ENCODE data around the gene ZNF407. TPM values are rescaled to one million over a fixed set of nuclear protein-coding genes. Genes with fewer than 3 reads are reported as not detected.

ZNF407 gene
- total RNA-seq, 6 experiments from 2014 or later = 4.3 to 8.0 (median 5.7) TPM

GRCh38 chr18:74861154-74861553 lies 263.5 kb downstream of the ZNF407 start:
- Histone ChIP-seq H3K27ac (no peak overlapping the region), H3K36me3 (no peaks in the 10 kb centered on the region), H3K4me3 (no peak overlapping the region), H3K9me3 (no peaks in the 10 kb centered on the region), H3K27me3 (no peaks in the 10 kb centered on the region), H3K4me1 (no peaks in the 10 kb centered on the region)
- DNase-seq = no peak
- intact Hi-C loops (cut with DNase I) = no loop called here
- ATAC-seq = no peak
- TF ChIP-seq, protein P1, sequence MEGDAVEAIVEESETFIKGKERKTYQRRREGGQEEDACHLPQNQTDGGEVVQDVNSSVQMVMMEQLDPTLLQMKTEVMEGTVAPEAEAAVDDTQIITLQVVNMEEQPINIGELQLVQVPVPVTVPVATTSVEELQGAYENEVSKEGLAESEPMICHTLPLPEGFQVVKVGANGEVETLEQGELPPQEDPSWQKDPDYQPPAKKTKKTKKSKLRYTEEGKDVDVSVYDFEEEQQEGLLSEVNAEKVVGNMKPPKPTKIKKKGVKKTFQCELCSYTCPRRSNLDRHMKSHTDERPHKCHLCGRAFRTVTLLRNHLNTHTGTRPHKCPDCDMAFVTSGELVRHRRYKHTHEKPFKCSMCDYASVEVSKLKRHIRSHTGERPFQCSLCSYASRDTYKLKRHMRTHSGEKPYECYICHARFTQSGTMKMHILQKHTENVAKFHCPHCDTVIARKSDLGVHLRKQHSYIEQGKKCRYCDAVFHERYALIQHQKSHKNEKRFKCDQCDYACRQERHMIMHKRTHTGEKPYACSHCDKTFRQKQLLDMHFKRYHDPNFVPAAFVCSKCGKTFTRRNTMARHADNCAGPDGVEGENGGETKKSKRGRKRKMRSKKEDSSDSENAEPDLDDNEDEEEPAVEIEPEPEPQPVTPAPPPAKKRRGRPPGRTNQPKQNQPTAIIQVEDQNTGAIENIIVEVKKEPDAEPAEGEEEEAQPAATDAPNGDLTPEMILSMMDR (IDR thresholded peaks at IDR 0.05) = no peak
- TF ChIP-seq POLR2A (IDR thresholded peaks at IDR 0.05) = no peak
- WGBS (ENCODE audit: insufficient coverage, low coverage, low lambda C conversion rate, missing lambda C conversion rate) = 82% methylated on average over 4 of the region's 4 CpGs

DNA sequence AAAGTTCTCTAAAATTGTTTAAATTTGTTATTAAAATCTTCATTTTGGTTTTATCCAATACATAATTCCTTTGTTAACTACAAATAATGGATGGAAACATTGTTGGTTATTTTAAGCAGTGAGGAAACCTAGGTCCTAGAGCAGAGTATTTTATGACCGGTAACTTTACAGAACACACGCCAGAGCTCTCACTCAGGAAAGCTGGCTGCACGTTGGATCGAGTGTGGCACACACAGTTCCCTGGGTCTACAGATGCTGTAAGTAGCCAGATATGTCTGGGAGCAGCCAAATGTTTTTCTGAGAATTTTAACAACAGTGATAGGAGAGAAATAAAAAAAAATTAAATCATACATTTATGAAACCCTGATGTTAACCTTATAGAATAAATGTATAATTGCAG lies 264.4 kb downstream of the ZNF407 start:
- Histone ChIP-seq H3K4me3 (no peak overlapping the region), H3K27ac (no peak overlapping the region), H3K4me1 (no peaks in the 10 kb centered on the region), H3K27me3 (no peaks in the 10 kb centered on the region), H3K36me3 (no peaks in the 10 kb centered on the region), H3K9me3 (no peaks in the 10 kb centered on the region)
- TF ChIP-seq POLR2A (IDR thresholded peaks at IDR 0.05) = no peak
- TF ChIP-seq, protein P1 (IDR thresholded peaks at IDR 0.05) = no peak
- intact Hi-C loops (cut with DNase I) = no loop called here
- no peak for DNase-seq
- ATAC-seq = no peak
- 87% methylated on average over 4 of the region's 4 CpGs for WGBS (ENCODE audit: insufficient coverage, low coverage, low lambda C conversion rate, missing lambda C conversion rate)

GRCh38 chr18:74866577-74866976 lies 268.9 kb downstream of the ZNF407 start:
- 98% methylated on average over 3 of the region's 3 CpGs for WGBS (ENCODE audit: insufficient coverage, low coverage, low lambda C conversion rate, missing lambda C conversion rate)
- Histone ChIP-seq H3K27me3 (no peaks in the 10 kb centered on the region), H3K9me3 (no peaks in the 10 kb centered on the region), H3K27ac (no peak overlapping the region), H3K4me1 (no peaks in the 10 kb centered on the region), H3K4me3 (no peak overlapping the region), H3K36me3 (no peaks in the 10 kb centered on the region)
- no peak for DNase-seq
- TF ChIP-seq, protein P1 (IDR thresholded peaks at IDR 0.05) = no peak
- no peak for TF ChIP-seq POLR2A (IDR thresholded peaks at IDR 0.05)
- intact Hi-C loops (cut with DNase I) = no loop called here
- no peak for ATAC-seq

- Histone ChIP-seq H3K4me3 (no peak overlapping the region), H3K27ac (no peak overlapping the region), H3K4me1 (no peaks in the 10 kb centered on the region), H3K27me3 (no peaks in the 10 kb centered on the region), H3K9me3 (no peaks in the 10 kb centered on the region), H3K36me3 (no peaks in the 10 kb centered on the region)
- intact Hi-C loops (cut with DNase I) = no loop called here
- no peak for ATAC-seq
- DNase-seq = no peak
- WGBS (ENCODE audit: insufficient coverage, low coverage, low lambda C conversion rate, missing lambda C conversion rate) = 97% methylated on average over 4 of the region's 4 CpGs
- TF ChIP-seq POLR2A (IDR thresholded peaks at IDR 0.05) = no peak
- TF ChIP-seq, protein P1 (IDR thresholded peaks at IDR 0.05) = no peak
Measured at GRCh38 chr18:74868461-74868860, 270.8 kb downstream of the ZNF407 start.
